HL-60/S4 treated with retinoic acid at 250 ng/mL for 4 days and 3 days (cell line): Measurements from ENCODE around the gene GMDS.

Experiments used
- in situ Hi-C: fragments of 300-500 bp; cut with MboI; formaldehyde crosslinking; loops from 2 replicates; pipeline ENCODE4 v1.7.0; 2022; ENCODE audit warnings: low sequenced_read_pairs

Gene GMDS

DNA sequence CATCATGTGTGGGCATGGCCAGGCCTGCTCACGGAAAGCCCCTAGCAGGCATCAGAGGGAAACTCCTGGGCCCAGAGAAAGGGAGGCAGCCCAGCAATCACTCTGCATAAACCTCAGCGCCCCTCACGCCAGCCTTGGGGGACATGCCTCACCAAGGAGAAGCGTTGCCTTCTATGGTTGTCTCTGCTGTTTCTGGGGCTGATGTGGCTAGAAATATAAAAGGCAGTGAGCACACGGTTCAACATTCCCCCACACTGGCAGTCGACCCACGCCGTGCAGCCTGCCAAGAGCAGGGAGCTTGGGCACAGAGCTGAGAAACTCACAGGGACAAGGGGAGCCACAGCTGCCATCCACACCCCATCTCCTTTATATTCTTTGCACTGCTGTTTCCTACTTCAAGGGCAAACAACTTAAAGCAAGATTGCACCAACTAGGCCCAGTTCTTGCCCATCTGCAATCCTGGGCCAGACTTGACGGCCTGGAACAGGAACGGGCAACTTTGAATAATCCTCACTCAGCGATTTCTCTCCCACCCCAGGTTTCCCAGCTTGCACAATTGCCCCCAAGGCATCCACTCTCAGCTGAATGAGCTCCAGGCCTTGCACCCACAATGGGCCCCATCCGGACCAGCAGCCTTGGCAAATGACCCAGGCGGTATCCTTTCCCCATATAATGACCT is 671.2 kb downstream of the GMDS start:
- in situ Hi-C loops, result no loop called here
